HL-60/S4 (cell line): ENCODE results near the gene HIVEP1.

ENCODE experiments used
- in situ Hi-C: fragments of 300-500 bp; cut with MboI; formaldehyde crosslinking; loops from 2 replicates; pipeline ENCODE4 v1.14.3; 2022; ENCODE audit warnings: low sequenced_read_pairs

The HIVEP1 gene

DNA sequence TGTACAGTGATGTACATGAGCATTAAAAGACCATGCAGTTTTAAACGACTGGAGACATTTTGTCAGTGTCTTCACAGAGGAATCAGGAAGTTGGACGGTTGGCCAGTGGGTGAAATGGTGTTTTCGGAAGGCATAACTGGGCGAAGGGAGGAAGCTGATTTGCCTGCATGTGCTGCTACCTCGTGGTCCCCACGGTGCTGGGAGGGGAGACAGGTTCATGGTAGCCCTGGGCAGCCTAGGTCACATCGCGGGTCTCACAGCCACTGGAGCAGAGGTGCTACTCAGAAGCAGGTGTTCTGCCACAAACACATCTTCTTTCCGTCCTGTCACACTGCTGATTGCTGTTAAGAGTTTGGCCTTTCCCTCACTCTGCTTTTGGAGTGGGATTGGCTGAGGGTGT is 35.2 kb downstream of the HIVEP1 start:
- in situ Hi-C loops: no loop called here

DNA sequence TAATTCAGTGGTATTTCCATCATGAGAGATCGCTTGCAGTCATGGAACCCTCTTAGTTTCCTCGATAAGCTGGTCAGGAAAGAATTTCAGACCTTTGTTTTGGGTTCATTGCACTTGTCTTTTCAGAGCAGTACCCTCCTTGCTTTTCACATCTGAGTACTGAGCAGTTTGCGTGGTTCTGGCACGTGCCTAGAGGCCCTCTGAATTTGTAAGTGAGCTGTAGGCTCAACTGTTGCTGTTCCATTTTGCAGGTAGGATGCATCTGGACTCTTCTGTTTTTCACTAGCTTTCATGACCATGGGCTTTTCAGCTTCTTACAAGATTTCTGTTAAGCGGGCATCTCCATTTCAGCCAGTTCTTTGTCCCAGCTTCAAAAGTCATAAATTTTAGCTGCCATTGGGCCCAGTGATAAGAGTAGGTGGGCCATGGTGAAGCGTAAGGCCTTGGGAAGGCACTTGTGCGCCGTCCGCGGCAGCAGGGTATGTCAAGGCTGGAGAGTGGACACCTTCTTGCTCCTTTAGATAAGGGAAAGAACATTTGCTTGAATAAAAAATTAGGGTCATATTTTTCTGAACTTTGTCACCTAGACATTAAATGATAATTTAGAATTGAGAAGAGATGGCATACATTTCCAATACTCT is 35.8 kb downstream of the HIVEP1 start:
- in situ Hi-C loops: no loop called here

DNA sequence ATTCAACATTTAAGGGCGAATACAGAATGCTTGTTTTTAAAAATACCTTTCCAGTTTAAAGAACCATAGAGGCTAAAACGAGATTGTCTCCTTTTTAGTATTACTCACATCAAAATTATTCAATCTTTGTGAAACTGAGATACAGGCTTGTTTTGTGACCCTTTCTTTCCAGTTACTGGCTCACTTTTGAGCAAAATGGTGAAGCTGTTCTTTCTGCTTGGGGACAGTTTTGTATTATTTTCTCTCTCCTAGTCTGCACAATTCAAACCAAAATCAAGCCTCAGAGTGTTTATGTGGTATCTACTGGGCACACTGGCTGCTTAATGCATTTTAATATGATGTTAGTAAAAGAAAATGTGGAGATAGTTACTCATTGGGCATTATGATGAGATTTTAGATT is 36.5 kb downstream of the HIVEP1 start:
- in situ Hi-C loops: no loop called here

DNA sequence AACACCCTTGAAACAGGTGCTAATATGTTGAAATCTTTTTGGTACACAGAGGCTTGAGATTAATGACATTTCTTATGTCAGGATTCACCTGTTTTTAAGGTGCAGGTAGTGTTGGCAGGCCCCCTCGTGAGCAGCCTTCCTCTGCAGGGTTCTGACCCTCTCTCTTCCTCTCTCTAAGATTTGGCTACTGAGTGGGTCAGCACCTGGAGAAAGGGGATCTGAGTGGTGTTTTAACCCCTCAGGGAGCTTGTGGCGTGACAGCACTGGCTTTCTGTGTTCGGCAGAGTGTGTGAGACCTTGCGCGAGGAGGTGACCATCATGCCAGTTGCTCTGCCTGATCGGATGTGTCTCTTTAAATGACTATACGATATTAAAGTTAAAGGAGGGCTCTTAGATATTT is 37.1 kb downstream of the HIVEP1 start:
- in situ Hi-C loops: no loop called here

DNA sequence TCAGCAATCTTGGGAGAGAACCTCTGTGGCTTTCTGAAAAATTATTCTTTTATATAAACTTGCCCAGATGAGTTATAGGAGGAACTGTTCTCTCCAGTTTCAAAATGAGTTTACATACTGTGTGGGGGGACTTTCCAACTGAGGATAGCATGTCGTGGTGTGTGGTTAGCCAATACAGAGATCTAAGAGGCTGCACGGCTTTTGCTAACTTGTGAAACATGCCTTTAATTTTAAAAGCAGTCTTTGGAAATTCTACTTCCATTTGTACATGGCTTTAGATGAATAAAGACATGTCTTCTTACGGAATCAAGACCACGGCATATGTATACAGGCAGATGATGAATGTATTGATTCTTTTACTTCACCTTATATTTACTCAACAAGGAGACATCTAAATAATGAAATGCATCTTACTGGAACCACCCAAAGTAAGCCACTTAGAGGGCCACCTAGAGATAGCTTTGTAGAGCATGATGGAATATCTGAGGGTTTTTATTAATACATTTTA is 39.8 kb downstream of the HIVEP1 start:
- in situ Hi-C loops: no loop called here

DNA sequence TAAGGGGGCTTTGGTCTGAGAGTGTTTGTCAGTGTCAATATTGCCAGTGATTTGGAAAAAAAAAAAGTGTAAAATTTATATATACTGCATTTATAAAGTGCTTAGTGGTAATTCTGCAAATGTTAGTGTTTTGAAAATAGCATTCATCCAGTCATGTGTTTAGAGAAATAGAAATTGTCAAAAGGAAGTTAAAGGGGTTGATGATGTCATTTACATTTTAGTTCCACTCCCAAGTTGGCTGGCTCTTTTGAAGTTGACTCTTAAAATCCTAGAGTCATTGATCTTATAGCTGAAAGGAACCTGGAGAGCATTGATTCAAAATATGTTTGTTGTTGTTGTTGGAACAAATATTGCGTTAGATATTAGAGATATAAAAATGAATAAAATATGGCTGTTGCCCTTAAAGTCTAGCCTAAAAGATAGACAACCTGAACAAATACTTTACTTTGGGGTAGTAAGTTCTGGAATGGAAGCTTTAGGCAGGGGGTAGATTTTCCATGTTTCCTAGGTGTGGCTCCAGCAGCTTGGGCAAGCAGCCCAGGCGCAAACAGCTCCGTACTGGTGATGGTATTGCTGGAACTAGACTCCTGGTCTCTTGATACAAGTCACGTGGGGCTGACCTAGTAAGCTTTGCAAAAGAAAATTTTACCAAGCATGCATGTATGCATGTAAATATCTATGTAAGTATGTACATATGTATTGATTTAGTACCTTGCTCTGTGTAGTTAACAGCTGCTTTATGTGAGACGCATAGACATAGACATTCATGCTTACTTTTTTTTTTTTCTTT is 46.3 kb downstream of the HIVEP1 start:
- in situ Hi-C loops: no loop called here

DNA sequence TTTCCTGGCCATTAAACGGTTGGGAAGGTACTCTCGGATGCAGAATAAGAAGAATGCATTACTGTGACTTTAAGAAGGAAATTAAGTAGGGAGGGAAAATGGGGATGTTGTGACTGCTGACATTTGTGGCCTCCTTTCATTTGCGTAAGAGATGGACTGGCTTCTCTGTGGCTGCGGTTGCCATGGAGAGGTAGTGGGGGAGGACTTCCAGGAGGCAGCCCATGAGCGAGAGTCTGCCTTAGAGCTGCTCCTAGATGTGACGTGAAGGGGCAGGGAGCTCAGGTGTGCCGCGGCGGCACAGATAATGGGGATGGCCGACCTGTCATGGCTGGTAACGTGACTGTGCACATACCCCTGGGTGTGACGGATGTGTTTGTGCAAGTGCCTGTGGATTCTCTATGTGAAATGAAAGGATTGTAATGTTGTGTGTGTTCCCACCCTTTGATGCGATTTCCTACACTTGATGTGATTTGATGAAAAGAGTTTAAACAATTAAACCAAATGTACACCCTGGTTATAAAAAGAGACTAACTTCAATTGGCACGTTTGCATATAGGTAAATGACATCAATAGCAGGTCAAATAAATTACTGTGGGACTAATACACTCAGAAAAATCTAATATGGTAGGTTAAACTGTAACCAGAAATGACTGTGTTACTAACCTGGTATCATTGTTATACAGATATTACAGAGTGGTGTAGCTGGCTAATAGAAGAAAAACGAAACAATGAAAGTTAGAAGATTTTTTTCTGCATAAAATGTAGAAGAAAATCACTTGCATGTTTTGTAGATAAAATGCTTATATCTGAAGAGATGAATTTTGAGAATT is 48.9 kb downstream of the HIVEP1 start:
- in situ Hi-C loops: no loop called here

DNA sequence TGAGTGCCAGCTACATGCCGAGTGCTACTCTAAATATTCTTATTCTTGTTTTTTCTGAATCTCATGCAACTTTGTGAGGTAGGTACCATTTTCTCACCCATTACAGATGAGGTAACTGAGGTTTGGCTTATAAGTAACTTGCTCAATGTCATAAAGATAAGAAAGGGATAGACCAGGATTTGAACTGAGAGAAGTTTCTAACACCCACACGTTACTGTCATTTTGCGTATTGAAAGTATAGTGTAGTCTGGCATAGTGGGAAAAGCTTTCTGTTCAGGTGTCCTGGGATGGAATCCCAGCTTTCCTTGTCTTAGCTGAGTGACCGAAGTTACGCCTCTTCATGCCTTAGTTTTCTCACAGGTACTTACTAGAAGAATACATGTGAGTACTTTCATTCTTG is 50.5 kb downstream of the HIVEP1 start:
- in situ Hi-C loops: no loop called here

DNA sequence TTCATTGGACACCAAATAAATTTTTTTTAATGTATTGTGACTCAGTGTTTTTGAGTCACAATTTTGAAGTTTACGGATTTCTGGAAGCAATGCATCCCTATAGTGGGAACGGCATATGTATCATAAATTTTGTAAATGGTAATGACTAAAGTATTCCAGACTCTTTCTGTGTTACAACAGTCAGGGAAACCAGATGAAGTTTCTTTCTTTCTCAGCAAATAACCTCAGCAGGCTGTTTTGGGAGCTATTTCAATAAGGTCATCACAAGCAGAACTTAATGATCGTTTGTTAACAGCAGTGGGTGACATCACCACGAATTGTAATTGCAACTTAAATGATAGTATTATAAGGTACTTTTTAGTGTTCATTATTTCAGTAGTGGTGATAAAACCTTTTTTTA is 52.0 kb downstream of the HIVEP1 start:
- in situ Hi-C loops: no loop called here

DNA sequence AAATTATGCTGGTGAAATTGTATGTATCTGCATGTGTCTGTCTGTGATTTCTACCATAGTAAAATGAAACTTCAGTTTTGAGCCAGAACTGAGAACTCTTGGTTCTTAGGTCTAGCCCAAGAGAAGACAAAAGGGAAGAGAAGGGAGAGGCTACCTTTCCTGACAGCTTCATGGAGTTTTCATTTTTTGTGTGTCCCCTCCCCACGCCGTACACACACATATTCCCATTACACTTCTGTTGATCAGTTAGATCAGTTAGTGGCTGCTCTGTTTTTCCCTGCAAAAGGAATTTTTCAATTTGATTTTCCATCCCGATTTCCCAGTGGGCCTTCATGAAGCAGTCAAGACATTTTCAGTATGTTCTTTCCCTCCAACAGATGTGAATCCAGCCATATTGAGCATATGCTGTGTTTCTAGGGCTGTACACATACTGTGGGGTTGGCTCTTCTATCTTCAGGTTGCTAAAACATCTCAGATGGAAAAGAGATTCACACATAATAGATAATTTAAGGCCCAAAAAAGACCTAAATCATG is 52.5 kb downstream of the HIVEP1 start:
- in situ Hi-C loops: no loop called here

DNA sequence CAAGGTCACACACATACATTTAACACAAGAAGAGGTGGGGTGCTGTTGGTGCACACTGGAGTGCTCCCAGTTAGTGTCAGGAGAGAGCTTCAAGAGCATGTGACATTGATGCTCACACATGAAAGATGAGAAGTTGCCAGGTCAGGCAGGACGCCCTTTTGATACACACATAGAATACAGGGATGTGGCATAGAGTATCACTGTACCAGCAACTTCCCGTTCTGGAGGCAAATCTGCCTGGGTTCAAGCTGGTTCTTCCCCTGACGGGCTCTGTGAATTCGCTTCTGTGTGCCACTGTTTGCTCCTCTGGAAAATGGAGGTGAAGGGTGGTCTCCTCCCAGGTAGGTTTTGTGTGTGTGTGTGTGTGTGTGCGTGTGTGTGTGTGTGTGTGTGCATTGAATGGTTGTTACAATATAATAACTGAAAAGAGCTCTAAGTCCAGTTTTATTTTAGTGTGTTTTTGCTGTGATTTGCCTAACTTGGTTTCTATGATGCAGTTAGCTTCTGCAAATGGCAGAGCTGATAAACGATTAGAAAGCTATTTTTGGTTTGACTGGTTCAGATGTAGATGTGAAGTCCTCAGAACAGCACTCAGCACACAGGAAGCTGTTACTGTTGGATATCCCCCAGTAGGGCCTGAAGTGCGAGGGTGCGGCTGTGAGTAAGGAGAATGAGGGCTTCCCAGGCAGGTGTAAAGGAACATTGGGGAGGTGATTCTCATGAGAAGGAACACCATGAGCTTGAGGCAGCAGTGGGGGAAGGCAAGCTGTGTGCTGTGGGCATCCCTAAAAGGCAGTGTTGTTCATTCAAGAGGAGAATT is 53.4 kb downstream of the HIVEP1 start:
- in situ Hi-C loops: no loop called here

DNA sequence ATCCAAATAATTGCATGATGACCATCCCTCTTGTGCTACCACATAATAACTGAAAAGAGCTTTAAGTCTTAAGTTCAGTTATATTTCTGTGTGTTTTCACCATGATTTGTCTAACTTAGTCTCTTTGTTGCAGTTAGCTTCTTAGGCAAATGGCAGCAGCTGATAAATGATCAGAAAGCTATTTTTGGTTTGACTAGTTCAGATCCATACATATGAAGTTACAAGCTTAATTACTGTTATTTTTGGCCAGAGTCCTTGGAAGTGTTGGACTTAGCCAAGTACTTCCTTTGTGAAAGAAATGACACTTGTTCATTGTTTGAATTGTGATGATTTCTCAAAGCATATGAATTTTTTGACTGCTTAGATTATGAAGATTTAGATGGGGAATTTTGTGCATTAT is 54.2 kb downstream of the HIVEP1 start:
- in situ Hi-C loops: no loop called here

DNA sequence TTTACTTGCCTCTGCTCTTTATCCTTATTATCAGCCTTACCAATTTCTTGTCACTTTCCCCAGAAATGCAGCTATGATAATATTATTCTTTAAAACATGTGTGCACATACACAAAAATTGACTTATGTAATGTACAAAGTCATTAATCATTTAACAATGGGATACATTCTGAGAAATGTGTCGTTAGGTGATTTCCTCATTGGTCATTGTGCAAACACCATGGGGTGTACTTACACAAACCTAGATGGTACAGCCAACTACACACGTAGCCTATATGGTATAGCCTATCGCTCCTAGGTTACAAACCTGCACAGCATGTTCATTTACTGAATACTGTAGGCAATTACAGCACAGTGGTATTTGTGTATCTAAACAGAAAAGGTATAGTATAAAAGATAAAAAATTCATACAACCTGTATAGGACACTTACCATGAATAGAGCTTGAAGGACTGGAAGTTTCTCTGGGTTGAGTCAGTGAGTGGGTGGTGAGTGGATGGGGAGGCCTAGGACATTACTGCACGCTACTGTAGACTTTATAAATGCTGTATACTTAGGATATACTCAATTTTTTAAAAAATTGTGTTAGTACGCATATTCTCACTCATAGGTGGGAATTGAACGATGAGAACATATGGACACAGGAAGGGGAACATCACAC is 56.9 kb downstream of the HIVEP1 start:
- in situ Hi-C loops: no loop called here

DNA sequence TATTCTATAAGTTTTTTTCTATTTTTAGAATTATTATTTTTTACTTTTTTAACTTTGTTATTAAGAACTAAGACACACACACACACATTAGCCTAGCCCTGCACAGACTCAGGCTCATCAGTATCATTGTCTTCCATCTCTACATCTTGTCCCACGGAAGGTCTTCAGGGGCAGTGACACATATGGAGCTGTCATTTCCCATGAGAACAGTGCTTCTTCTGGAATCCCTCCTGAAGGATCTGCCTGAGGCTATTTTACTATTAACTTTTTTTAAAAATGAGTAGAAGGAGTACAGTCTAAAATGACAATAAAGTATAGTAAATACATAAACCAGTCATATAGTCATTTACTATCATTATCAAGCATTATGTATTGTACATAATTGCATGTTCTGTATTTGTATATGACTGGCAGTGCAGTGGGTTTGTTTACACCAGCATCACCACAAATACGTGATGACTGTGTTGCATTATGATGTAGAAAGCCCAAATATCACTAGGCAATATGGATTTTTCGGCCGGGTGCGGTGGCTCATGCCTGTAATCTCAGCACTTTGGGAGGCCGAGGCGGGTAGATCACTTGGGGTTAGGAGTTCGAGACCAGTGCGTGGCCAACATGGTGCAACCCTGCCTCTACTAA is 57.9 kb downstream of the HIVEP1 start:
- in situ Hi-C loops: no loop called here

DNA sequence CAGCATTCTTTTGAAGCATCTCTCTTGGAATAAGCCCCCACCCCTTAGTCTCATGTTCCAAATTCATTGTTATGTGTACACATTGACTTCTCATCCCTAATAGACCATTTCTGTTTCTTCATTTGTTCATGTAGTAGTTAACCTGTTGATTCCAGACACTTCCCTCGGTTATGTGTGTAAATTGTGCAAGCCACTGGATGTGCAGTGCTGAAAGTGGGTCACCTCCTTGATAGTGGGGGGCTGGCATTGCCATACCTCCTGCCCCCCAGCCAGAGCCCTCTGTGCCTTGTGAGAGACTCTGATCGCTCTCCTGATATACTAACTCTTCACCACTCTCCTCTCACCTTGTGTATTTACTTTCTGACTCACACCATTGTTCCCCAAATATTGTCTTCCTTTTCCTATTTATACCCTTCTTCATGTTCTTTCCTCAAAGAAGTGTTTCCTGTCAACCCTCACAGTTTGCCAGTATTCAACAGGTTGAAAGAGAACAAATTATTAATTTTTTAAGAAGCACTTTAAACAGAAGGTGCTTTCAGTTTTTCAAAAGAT is 59.0 kb downstream of the HIVEP1 start:
- in situ Hi-C loops: no loop called here

DNA sequence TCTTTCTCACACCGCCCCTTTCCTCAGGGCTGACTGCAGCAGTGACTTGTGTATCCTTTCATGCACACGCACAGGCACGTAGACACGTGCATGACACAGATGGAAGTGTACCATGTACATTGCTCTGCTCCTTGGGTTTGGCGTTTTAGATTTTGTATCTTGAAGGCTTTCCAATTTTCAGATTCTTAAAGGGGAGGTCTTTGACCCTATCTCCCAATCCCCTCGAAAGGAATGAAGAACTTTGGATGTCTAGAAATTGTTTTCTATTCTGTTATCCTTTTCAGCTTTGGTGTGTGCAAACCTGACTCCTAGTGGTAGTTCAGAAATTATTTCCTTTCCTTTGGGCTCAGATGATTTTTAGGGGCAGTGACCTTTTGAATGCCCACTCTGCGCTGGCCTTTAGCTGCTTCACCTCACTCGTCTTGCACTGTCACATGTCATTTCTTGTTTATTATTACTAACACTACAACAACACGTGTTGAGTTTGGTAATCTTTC is 63.0 kb downstream of the HIVEP1 start:
- in situ Hi-C loops: no loop called here

DNA sequence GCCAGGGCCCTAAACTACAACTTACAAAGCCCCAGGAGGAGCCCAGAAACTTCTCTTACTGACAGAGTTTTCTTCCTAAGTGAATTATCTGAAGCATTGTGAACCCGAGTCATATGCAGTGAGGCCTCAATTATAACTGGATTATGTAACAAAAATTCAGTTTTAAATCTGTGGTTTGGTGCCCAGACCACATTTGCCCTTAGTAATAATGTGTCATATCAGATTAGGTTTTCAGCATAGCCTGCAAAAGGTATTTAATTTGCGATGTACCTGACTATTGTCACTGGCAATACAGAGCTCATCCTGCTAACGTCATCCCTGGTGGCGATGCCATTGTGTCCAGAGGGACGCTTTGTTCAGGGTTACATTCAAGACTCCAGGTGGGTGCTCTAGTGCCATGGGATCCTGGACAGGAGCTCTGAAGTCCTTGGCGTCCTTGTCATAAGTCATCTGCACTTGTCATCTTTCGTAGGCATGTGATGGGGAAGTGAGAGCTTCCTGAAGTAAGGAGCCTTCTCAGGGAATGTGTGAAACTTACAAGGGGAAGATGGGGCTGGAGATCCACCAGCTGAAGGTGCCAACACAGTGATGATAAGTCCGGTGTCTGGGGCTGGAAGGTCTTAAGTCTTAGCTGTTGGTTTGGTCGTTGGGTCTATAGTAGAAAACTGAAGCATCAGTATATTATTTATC is 65.1 kb downstream of the HIVEP1 start:
- in situ Hi-C loops: no loop called here

DNA sequence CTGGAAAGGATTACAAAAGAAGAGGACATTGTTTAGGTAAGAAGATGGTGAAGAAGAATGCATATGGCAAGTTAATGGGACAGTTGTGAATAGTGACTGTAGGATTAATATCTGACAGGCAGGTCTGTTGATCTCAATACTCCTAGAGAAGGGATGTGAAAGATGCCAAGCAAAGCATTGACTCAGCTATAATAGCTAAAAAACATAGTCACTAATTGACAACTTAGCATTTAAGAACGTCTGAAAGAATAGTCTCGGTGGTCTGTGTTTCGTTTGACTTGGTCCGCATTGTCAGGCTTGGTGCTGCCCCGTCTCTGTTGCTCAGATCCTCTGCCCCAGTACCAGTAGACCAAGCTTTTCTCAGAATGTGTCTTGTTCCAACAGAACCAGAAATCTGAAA is 65.9 kb downstream of the HIVEP1 start:
- in situ Hi-C loops: no loop called here
